Neutrophil (primary cell): ENCODE measurements around the gene GASK1A.

Source experiments
- H3K27ac ChIP-seq: fragments of 200-600 bp; sonication (generic); 2 replicates; pipeline ENCODE4 v1.5.1; 2016; ENCODE audit warnings: mild to moderate bottlenecking, moderate library complexity
- H3K27me3 ChIP-seq: fragments of 200-600 bp; sonication (generic); 2 replicates; pipeline ENCODE4 v1.6.0; 2016; ENCODE audit warnings: mild to moderate bottlenecking
- H3K36me3 ChIP-seq: fragments of 200-600 bp; sonication (generic); 2 replicates; pipeline ENCODE4 v1.5.1; 2017
- H3K4me1 ChIP-seq, 2 experiments: fragments of 200-600 bp in 1 of 2; sonication (generic) in 1 of 2; 1 replicate in 1 of 2; 2 replicates in 1 of 2; pipeline versions ENCODE4 v1.5.1 to v1.6.1; 2013 to 2016; ENCODE audit warnings: low read depth in 1 of 2, low read length in 1 of 2, mild to moderate bottlenecking in 1 of 2, moderate library complexity in 1 of 2; ENCODE audit not compliant: control insufficient read depth in 1 of 2, insufficient read depth in 1 of 2
- H3K4me3 ChIP-seq, 2 experiments: fragments of 200-600 bp in 1 of 2; sonication (generic) in 1 of 2; 1 replicate in 1 of 2; 2 replicates in 1 of 2; pipeline ENCODE4 v1.5.1; 2013 to 2016; ENCODE audit warnings: low read depth in 1 of 2, low read length in 1 of 2, mild to moderate bottlenecking in 1 of 2, moderate library complexity in 1 of 2
- H3K9me3 ChIP-seq: fragments of 200-600 bp; sonication (generic); 2 replicates; pipeline ENCODE4 v1.5.1; 2016
- TF ChIP-seq, protein P1 (sequence below): fragments of 200-600 bp; sonication (generic); IDR thresholded peaks from 2 replicates; pipeline ENCODE4 v1.5.1; 2016; ENCODE audit warnings: antibody characterized with exemption

The GASK1A gene

DNA sequence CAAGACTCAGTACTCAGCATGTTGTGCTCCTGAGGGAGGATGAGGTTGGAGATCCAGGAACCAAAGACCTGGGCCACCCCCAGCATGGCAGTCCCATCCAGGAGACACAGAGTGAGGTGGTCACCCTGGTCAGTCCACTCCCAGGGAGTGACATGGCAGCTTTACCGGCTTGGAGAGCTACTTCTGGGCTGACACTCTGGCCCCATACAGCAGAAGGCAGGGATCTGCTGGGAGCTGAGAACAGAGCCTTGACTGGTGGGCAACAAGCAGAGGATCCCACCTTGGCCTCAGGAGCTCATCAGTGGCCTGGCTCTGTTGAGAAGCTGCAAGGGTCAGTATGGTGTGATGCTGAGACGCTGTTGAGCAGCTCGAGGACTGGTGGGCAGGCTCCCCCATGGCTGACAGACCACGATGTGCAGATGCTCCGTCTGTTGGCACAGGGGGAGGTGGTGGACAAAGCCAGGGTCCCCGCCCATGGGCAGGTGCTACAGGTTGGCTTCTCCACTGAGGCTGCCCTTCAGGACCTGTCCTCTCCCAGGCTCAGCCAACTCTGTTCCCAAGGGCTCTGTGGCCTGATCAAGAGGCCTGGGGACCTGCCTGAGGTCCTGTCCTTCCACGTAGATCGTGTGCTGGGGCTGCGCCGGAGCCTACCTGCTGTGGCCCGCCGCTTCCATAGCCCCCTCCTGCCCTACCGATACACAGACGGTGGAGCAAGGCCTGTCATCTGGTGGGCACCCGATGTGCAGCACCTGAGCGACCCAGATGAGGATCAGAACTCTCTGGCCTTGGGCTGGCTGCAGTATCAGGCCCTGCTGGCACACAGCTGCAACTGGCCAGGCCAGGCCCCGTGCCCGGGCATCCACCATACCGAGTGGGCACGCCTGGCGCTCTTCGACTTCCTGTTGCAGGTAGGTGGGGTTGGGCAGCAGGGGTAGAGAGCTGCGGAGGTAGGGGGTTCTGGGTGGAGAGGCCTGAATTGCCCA, 53.8 kb downstream of the GASK1A start:
- H3K4me1 ChIP-seq: no peaks in the 10 kb centered on the region
- H3K4me3 ChIP-seq: no peak overlapping the region
- no peaks in the 10 kb centered on the region for H3K36me3 ChIP-seq
- no peaks in the 10 kb centered on the region for H3K9me3 ChIP-seq
- H3K27me3 ChIP-seq: no peaks in the 10 kb centered on the region
- no peak overlapping the region for H3K27ac ChIP-seq
- TF ChIP-seq, protein P1, sequence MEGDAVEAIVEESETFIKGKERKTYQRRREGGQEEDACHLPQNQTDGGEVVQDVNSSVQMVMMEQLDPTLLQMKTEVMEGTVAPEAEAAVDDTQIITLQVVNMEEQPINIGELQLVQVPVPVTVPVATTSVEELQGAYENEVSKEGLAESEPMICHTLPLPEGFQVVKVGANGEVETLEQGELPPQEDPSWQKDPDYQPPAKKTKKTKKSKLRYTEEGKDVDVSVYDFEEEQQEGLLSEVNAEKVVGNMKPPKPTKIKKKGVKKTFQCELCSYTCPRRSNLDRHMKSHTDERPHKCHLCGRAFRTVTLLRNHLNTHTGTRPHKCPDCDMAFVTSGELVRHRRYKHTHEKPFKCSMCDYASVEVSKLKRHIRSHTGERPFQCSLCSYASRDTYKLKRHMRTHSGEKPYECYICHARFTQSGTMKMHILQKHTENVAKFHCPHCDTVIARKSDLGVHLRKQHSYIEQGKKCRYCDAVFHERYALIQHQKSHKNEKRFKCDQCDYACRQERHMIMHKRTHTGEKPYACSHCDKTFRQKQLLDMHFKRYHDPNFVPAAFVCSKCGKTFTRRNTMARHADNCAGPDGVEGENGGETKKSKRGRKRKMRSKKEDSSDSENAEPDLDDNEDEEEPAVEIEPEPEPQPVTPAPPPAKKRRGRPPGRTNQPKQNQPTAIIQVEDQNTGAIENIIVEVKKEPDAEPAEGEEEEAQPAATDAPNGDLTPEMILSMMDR: no peak

DNA sequence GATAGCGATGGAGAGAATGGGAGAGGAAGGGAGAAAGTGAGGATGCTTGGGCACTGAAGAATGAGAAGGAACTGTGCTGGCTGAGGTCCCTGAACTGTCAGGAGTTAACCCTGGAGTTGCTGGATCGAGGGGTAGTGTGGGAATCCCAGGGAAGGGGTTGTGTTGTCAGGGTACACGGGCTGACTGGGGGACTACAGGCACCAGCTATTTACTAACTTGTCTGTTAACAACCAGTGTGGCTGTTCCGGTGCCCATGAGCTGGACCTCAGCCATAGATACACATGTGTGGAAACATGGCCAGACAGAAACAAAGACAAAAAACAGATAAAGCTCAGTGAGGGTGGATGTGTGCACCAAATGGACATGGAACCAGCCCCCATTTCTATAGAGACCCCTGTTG, 55.1 kb downstream of the GASK1A start:
- Histone ChIP-seq H3K4me1 (no peaks in the 10 kb centered on the region), H3K27ac (no peak overlapping the region), H3K36me3 (no peaks in the 10 kb centered on the region), H3K27me3 (no peaks in the 10 kb centered on the region), H3K9me3 (no peaks in the 10 kb centered on the region), H3K4me3 (no peak overlapping the region)
- TF ChIP-seq, protein P1: no peak

GRCh38 chr3:43034911-43035310, 55.8 kb downstream of the GASK1A start:
- no peaks in the 10 kb centered on the region for H3K9me3 ChIP-seq
- H3K27me3 ChIP-seq: no peaks in the 10 kb centered on the region
- no peak overlapping the region for H3K4me3 ChIP-seq
- H3K27ac ChIP-seq: no peak overlapping the region
- no peaks in the 10 kb centered on the region for H3K36me3 ChIP-seq
- H3K4me1 ChIP-seq: no peaks in the 10 kb centered on the region
- TF ChIP-seq, protein P1: no peak

- TF ChIP-seq, protein P1: no peak
- Histone ChIP-seq H3K4me3 (no peak overlapping the region), H3K27ac (no peak overlapping the region), H3K36me3 (no peaks in the 10 kb centered on the region), H3K4me1 (no peaks in the 10 kb centered on the region), H3K9me3 (no peaks in the 10 kb centered on the region), H3K27me3 (no peaks in the 10 kb centered on the region)
Observed at GRCh38 chr3:43035801-43036365, 56.8 kb downstream of the GASK1A start.

GRCh38 chr3:43036621-43037423, 57.7 kb downstream of the GASK1A start:
- TF ChIP-seq, protein P1: no peak
- Histone ChIP-seq H3K4me1 (no peaks in the 10 kb centered on the region), H3K9me3 (no peaks in the 10 kb centered on the region), H3K27ac (no peak overlapping the region), H3K27me3 (no peaks in the 10 kb centered on the region), H3K4me3 (no peak overlapping the region), H3K36me3 (no peaks in the 10 kb centered on the region)
